K562 (cell line): ENCODE results near the gene PCF11. TPM values are rescaled to one million over a fixed set of nuclear protein-coding genes. Genes with fewer than 3 reads are reported as not detected.

Experiments used
- ATF2 ChIP-seq: sonication (generic); formaldehyde crosslinking; IDR thresholded peaks from 2 replicates; pipeline ENCODE4 v1.8.1; 2022; ENCODE audit warnings: missing genetic modification reagents
- ATF3 ChIP-seq, 2 experiments: fragments of 450-650 bp in 1 of 2; sonication (generic) in 1 of 2; formaldehyde crosslinking in 1 of 2; IDR thresholded peaks in 1 of 2; conservative IDR thresholded peaks in 1 of 2; 2 replicates each; pipeline versions ENCODE4 v1.6.1 to v1.8.1; 2016 to 2023; ENCODE audit warnings: mild to moderate bottlenecking in 2 of 2, moderate library complexity in 2 of 2, inconsistent platforms in 1 of 2, missing genetic modification reagents in 1 of 2
- CXXC5 ChIP-seq: fragments of 250-450 bp; sonication (Bioruptor Pico); IDR thresholded peaks from 2 replicates; pipeline ENCODE4 v1.8.0; 2022; ENCODE audit warnings: inconsistent platforms, mild to moderate bottlenecking, moderate library complexity
- E2F6 ChIP-seq, 2 experiments: IDR thresholded peaks; 2 replicates each; pipeline ENCODE4 v1.6.1; 2011; ENCODE audit warnings: borderline replicate concordance in 1 of 2, control low read depth in 1 of 2, low read depth in 1 of 2, low read length in 1 of 2, mild to moderate bottlenecking in 1 of 2, mixed read lengths in 1 of 2, moderate library complexity in 1 of 2; ENCODE audit not compliant: insufficient read depth in 1 of 2, insufficient read length in 1 of 2, poor library complexity in 1 of 2, severe bottlenecking in 1 of 2; ENCODE audit errors: extremely low read depth in 1 of 2
- JUND ChIP-seq, 2 experiments: IDR thresholded peaks; 2 replicates in 1 of 2; 3 replicates in 1 of 2; pipeline ENCODE4 v1.6.1; 2011; ENCODE audit warnings: borderline replicate concordance in 2 of 2, low read depth in 2 of 2, low read length in 2 of 2, improper control_type of control experiment in 1 of 2, missing biosample characterization in 1 of 2, missing genetic modification characterization in 1 of 2, missing genetic modification reagents in 1 of 2
- PHF8 ChIP-seq: fragments of 200-600 bp; sonication (generic); IDR thresholded peaks from 2 replicates; pipeline ENCODE4 v1.6.1; 2012; ENCODE audit warnings: mixed run types, mild to moderate bottlenecking, inconsistent platforms, low read length, moderate library complexity, borderline replicate concordance
- STAG1 ChIP-seq: sonication (generic); formaldehyde crosslinking; IDR thresholded peaks from 2 replicates; pipeline ENCODE4 v1.5.0; 2020; ENCODE audit warnings: missing genetic modification reagents, borderline replicate concordance
- USF1 ChIP-seq: sonication (generic); formaldehyde crosslinking; IDR thresholded peaks from 2 replicates; pipeline ENCODE4 v1.9.0; 2022; ENCODE audit warnings: mild to moderate bottlenecking, missing genetic modification reagents
- ZNF318 ChIP-seq, 2 experiments: fragments of 450-650 bp; IDR thresholded peaks; 2 replicates each; pipeline ENCODE4 v1.6.1; 2016; ENCODE audit warnings: mild to moderate bottlenecking in 2 of 2, borderline replicate concordance in 1 of 2, low read depth in 1 of 2, moderate library complexity in 1 of 2
- polyA plus RNA-seq, 8 experiments: library from polyadenylated mRNA; depleted of rRNA in 4 of 8; stranded (reverse) in 5 of 8; unstranded in 3 of 8; fragments of >200 nt; fragmentation: Nextera tagmentation in 2 of 8; fragmentation: Illumina TruSeq in 1 of 8; extraction: Ambion mirVana in 2 of 8; extraction: Trizol in 1 of 8; gene quantifications; 2 replicates each; pipeline versions ENCODE4 v1.2.1 to v1.2.3, GENCODE V29; 2011 to 2014; ENCODE audit warnings: inconsistent platforms in 1 of 8, missing spikeins in 1 of 8
- total RNA-seq, 7 experiments: library from RNA; depleted of rRNA in 6 of 7; stranded (reverse); fragments of >200 nt in 6 of 7; fragmentation: Illumina TruSeq in 2 of 7; extraction: Trizol in 2 of 7; gene quantifications; 2 replicates each; pipeline versions ENCODE4 v1.2.1 to v1.2.3, GENCODE V29; 2011 to 2021; ENCODE audit warnings: low replicate concordance in 1 of 7

The PCF11 gene
- total and polyA plus RNA-seq, 9 of the 15 experiments (the other 6 are each of a cell fraction or from before 2014, with no cell fraction given): 9.3 to 91.6 (median 54.4) TPM

- TF ChIP-seq ZNF318 (IDR thresholded peaks at IDR 0.05; ENCODE audit: borderline replicate concordance in 1 of 2, low read depth in 1 of 2): 0 out of 4 replicates have a peak, but pooled peaks of 1 of the 2 experiments have one; percentile 10
- TF ChIP-seq E2F6 (IDR thresholded peaks at IDR 0.05; ENCODE audit: borderline replicate concordance in 1 of 2, extremely low read depth in 1 of 2, insufficient read depth in 1 of 2, insufficient read length in 1 of 2, low read depth in 1 of 2, low read length in 1 of 2, poor library complexity in 1 of 2, severe bottlenecking in 1 of 2): peak in 1 of 2 experiments; percentile 25
- TF ChIP-seq USF1 (CRISPR knock-in tag): peak; percentile 40; the same call in 1 of the 2 replicates
- 0 out of 2 replicates have a peak, but pooled peaks have one; percentile 18 for TF ChIP-seq JUND (IDR thresholded peaks at IDR 0.05; ENCODE audit: borderline replicate concordance, low read depth, low read length)
- no peak; the same call in 2 of the 3 replicates for TF ChIP-seq JUND (tag; IDR thresholded peaks at IDR 0.05; ENCODE audit: borderline replicate concordance, low read depth, low read length)
- peak; percentile 40; the same call in 1 of the 2 replicates for TF ChIP-seq ATF3 (IDR thresholded peaks at IDR 0.05)
- no peak for TF ChIP-seq ATF3 (CRISPR knock-in tag; conservative IDR thresholded peaks at IDR 0.05)
- TF ChIP-seq PHF8: peak; percentile 40; the same call in 1 of the 2 replicates
- TF ChIP-seq CXXC5 (CRISPR knock-in tag): peak; percentile 41; the same call in 1 of the 2 replicates
- no peak for TF ChIP-seq STAG1
- no peak for TF ChIP-seq ATF2 (CRISPR knock-in tag)
These were observed 37.6 kb downstream of the PCF11 start (continued) for GRCh38 chr11:83194281-83195142.
